Stimulated activated CD8-positive, alpha-beta memory T cell treated with anti-CD3 and anti-CD28 coated beads, Interleukin-12 subunit alpha, Interleukin-12 subunit beta, amount 100 ng/mL, for 4 hours (primary cell): ENCODE measurements around the gene ABCD1.

Experiments
- DNase-seq: peaks from one replicate; pipeline ENCODE4 v3.0.0-alpha.2; 2020; ENCODE audit warnings: low read depth

Gene ABCD1

GRCh38 chrX:153791104-153791852 lies 66.6 kb downstream of the ABCD1 start:
- no peak for DNase-seq

- no peak for DNase-seq
These were observed 67.7 kb downstream of the ABCD1 start for GRCh38 chrX:153792368-153792767.

- DNase-seq, result no peak
These were observed 68.6 kb downstream of the ABCD1 start for GRCh38 chrX:153793291-153793690.
